ENCODE measurements around the gene TAC4. TPM values are rescaled to one million over a fixed set of nuclear protein-coding genes. Genes with fewer than 3 reads are reported as not detected.

TAC4 gene, protein sequence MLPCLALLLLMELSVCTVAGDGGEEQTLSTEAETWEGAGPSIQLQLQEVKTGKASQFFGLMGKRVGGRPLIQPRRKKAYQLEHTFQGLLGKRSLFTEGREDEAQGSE
- not detected for total RNA-seq

DNA sequence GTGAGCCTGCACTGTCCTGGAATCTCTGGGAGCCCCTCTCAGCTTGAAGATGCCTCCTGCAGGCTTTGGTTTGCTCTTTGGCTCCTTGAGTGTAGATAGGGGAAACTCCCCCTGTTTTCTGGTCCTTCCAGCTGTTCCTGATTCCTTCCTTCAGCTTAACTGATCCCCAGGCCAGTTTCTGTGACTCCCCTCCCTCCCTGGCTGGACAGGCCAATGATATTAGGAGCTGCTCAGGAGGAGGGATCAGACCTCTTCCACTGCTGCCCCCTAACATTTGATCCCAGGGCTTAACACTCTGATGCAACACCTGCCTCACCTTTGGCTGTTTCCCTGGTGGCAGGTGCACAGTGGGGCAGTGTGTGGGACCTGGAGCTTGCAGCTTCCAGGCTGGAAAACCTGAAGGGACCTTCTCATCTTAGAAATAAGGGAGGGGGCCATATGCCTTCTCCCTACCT is at the start of gene TAC4:
TAC4 (minus strand) TSS at position 51 of the 455 bp plus-strand sequence. CDS start 52 bp downstream, outside the sequence.
- H3K36me3 Mint-ChIP-seq (ENCODE audit: low read depth) = peaks cover 1% of the 10 kb centered on the region
- ChIA-PET CTCF (interaction anchor here (0.9 to 2.7 kb wide), 2 partner anchors 8 to 148 kb away, joined by 3 to 12 read pairs; no protein-coding TSS in a partner anchor), POLR2A (no interaction called here)
- H3K9me3 Mint-ChIP-seq = no peaks in the 10 kb centered on the region
- peaks cover 35% of the 10 kb centered on the region for H3K4me1 Mint-ChIP-seq
- H3K27me3 Mint-ChIP-seq = peaks cover 5% of the 10 kb centered on the region
- no peak within 1 kb of the TSS for H3K27ac Mint-ChIP-seq
- no peak within 1 kb of the TSS for H3K4me3 Mint-ChIP-seq
- DNase-seq = no peak

DNA sequence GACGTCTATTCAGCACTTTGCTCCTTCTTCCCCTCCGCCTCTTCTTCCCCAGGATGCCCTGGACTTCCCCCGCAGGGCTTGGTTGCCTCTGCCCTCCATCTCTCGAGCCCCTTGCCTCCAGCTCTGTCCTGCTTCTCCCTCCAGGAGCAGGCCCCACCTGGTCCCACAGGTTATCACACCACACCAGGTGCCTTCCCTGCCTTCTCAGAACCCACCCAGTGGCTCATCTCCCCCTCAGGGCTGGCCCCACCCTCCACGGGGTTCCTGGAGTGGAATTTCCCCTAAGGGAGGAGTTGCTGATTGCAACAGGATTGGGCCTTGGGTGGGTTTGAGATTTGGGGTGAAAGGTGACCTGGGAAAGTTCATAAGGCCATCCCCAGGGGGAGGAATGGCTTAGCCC is 49.0 kb upstream of the TAC4 start:
- peaks cover 56% of the 10 kb centered on the region for H3K27me3 Mint-ChIP-seq
- DNase-seq = no peak
- no peak overlapping the region for H3K27ac Mint-ChIP-seq
- H3K4me3 Mint-ChIP-seq = no peak overlapping the region
- CTCF ChIA-PET = interaction anchor here (1.0 kb wide), 1 partner anchor 8 kb away, joined by 3 read pairs; no protein-coding TSS in a partner anchor
- no peaks in the 10 kb centered on the region for H3K36me3 Mint-ChIP-seq (ENCODE audit: low read depth)
- no peaks in the 10 kb centered on the region for H3K9me3 Mint-ChIP-seq
- no peaks in the 10 kb centered on the region for H3K4me1 Mint-ChIP-seq
- POLR2A ChIA-PET = no interaction called here

DNA sequence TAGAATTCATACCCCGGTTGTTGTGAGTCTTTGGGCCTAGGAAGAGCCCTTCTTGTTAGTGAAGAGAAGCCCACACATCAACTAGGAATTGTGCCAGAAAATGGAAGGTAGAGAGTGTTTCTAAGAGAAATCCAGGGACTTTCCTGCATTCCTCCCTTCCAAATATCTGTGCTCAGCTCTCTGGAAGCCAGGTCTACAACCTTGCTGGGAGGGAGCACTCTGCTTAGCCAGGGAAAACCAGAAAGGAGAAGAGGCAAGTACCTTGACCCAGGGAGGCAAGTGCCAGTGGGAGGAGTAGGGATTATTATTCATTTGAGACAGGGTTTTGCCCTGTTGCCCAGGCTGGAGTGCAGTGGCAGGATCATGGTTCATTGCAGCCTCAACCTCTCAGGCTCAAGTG is 48.4 kb upstream of the TAC4 start:
- peaks cover 58% of the 10 kb centered on the region for H3K27me3 Mint-ChIP-seq
- H3K4me1 Mint-ChIP-seq = no peaks in the 10 kb centered on the region
- ChIA-PET POLR2A (no interaction called here), CTCF (interaction anchor here (0.5 to 1.0 kb wide), 3 partner anchors 9 to 1569 kb away, joined by 3 read pairs; no protein-coding TSS in a partner anchor)
- H3K9me3 Mint-ChIP-seq = no peaks in the 10 kb centered on the region
- no peaks in the 10 kb centered on the region for H3K36me3 Mint-ChIP-seq (ENCODE audit: low read depth)
- no peak overlapping the region for H3K27ac Mint-ChIP-seq
- no peak overlapping the region for H3K4me3 Mint-ChIP-seq
- DNase-seq = no peak

DNA sequence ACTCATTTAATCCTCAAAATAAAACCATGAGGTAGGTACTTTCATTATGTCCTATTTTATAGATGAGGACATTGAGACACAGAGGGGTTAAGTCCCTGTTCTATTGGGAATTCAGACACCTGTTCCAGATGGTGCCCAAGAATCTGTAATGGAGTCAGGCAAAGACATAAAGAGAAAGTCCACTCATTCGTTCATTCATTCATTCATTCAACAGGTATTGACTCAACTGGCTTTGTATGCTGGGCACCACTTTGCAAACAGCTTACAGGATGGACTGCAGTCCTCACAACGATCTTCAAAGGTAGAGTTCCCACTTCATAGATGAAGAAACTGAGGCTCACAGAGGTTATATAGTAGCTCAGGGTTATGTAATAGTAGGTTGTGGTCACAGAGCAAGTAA is 47.9 kb upstream of the TAC4 start:
- CTCF ChIA-PET = interaction anchor here (0.5 to 0.9 kb wide), 4 partner anchors 27 to 1569 kb away, joined by 3 to 4 read pairs (median 4); no protein-coding TSS in a partner anchor
- no peaks in the 10 kb centered on the region for H3K36me3 Mint-ChIP-seq (ENCODE audit: low read depth)
- POLR2A ChIA-PET = no interaction called here
- H3K27me3 Mint-ChIP-seq = peaks cover 58% of the 10 kb centered on the region
- no peak overlapping the region for H3K4me3 Mint-ChIP-seq
- no peaks in the 10 kb centered on the region for H3K9me3 Mint-ChIP-seq
- no peaks in the 10 kb centered on the region for H3K4me1 Mint-ChIP-seq
- no peak overlapping the region for H3K27ac Mint-ChIP-seq
- no peak for DNase-seq

DNA sequence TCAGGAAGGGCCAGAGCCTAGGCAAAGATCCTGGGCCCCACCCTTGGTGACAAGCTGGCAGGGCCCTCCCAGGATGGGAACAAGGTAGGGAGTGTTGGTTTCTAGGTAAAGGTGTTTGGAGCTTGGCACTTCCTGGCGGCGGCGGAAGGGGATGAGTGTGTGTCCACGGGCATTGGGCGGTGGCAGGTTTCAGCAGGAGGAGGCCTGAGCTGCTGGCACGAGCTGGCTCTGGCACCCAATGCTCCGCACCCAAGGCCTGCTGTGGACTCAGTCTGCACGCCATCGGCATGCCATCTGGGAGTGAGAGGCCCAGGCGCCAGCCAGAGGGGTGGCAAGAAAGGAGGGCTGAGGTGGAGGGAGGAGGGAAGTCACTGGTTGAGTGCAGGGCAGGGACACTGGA is 46.9 kb upstream of the TAC4 start:
- H3K9me3 Mint-ChIP-seq = no peaks in the 10 kb centered on the region
- no peak for DNase-seq
- no peaks in the 10 kb centered on the region for H3K4me1 Mint-ChIP-seq
- no peak overlapping the region for H3K4me3 Mint-ChIP-seq
- H3K27me3 Mint-ChIP-seq = peaks cover 52% of the 10 kb centered on the region
- no peaks in the 10 kb centered on the region for H3K36me3 Mint-ChIP-seq (ENCODE audit: low read depth)
- POLR2A ChIA-PET = no interaction called here
- no peak overlapping the region for H3K27ac Mint-ChIP-seq
- CTCF ChIA-PET = interaction anchor here (0.9 to 1.2 kb wide), 2 partner anchors 14 to 338 kb away, joined by 4 read pairs; no protein-coding TSS in a partner anchor

DNA sequence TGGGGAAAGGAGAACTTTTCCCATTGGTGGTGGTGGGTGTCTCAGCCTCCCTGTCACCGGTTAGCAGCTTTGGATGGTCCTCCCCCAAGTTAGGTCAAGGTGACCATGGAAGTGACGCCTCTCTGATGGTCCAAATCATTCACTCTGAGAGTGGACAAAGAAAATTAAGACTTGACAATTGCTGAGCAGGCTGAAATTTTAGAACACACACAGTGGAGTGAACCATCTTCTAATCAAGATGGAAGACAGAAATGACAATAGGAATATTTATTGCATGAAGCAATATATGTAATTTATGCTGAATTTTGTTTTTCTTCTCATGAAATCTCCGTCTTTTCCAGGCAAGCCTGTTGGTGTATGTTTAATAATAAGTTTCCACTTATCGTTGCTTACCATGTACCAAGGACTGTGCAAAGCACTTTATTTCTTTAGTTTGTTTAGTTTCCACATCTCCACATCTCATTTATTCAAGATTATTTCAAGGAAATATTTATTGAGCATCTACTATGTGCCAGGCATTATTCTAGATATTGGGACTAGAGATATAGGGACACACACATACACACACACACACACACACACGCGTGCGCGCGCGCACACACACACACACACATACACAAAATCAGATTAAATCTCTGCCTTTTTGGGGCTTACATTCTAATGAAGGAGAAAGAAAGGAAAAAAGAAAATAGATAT is 44.0 kb upstream of the TAC4 start:
- H3K27me3 Mint-ChIP-seq = peaks cover 59% of the 10 kb centered on the region
- no peak overlapping the region for H3K27ac Mint-ChIP-seq
- H3K4me3 Mint-ChIP-seq = no peak overlapping the region

DNA sequence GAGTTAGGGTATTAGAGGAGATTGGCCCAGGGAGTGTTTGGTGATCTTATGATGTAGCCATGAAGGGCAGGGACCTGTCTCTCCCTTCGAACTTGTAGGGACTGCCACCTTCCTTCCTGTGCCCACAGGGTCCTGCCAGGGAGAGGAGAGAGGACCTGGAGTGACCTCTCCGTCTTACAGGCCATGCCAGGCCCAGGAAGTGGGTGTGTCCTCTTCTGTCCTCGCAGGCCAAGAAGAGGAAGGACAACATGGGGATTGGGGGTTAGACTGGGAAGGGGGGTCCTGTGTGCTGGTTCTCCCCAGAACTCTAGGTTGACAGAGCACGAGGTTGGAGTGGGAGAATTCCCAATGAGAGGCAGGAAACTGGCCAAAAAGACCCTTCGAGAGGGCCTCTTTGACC is 43.4 kb upstream of the TAC4 start:
- ChIA-PET POLR2A (no interaction called here), CTCF (interaction anchor here (1.4 kb wide), 1 partner anchor 81 kb away, joined by 3 read pairs; no protein-coding TSS in a partner anchor)
- Mint-ChIP-seq H3K4me3 (no peak overlapping the region), H3K9me3 (no peaks in the 10 kb centered on the region), H3K27me3 (peaks cover 59% of the 10 kb centered on the region), H3K27ac (no peak overlapping the region), H3K36me3 (ENCODE audit: low read depth) (no peaks in the 10 kb centered on the region), H3K4me1 (no peaks in the 10 kb centered on the region)
- no peak for DNase-seq

More for the DNA sequence above, 44.0 kb upstream of the TAC4 start:
- no peaks in the 10 kb centered on the region for H3K4me1 Mint-ChIP-seq
- CTCF ChIA-PET = no interaction called here
- no peak for DNase-seq
- H3K9me3 Mint-ChIP-seq = no peaks in the 10 kb centered on the region
- H3K36me3 Mint-ChIP-seq (ENCODE audit: low read depth) = no peaks in the 10 kb centered on the region
- POLR2A ChIA-PET = no interaction called here

DNA sequence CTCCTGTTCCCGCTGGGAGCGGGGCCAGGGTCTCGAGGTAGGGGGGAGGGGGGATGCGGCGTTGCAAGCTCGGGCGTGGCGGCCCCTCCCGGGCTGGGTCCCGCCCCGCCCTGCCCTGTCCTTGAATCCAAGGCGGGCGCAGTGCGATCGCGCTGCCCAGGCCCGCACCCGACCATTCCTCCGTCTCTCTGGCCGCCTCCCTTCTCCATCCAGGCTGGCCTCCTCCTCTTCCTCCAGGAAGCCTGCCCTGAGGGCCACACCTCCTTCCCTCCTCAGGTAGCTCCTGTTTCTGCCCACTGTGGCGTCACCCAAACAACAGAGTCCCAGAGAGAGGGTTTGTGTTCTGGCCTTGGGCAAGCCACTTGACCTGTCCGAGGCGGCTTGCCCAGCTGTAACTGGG is 43.0 kb upstream of the TAC4 start:
- ChIA-PET POLR2A (no interaction called here), CTCF (interaction anchor here (1.4 kb wide), 1 partner anchor 82 kb away, joined by 3 read pairs; no protein-coding TSS in a partner anchor)
- DNase-seq = no peak
- Mint-ChIP-seq H3K9me3 (no peaks in the 10 kb centered on the region), H3K36me3 (ENCODE audit: low read depth) (no peaks in the 10 kb centered on the region), H3K27me3 (peaks cover 55% of the 10 kb centered on the region), H3K4me3 (no peak overlapping the region), H3K27ac (no peak overlapping the region), H3K4me1 (no peaks in the 10 kb centered on the region)

DNA sequence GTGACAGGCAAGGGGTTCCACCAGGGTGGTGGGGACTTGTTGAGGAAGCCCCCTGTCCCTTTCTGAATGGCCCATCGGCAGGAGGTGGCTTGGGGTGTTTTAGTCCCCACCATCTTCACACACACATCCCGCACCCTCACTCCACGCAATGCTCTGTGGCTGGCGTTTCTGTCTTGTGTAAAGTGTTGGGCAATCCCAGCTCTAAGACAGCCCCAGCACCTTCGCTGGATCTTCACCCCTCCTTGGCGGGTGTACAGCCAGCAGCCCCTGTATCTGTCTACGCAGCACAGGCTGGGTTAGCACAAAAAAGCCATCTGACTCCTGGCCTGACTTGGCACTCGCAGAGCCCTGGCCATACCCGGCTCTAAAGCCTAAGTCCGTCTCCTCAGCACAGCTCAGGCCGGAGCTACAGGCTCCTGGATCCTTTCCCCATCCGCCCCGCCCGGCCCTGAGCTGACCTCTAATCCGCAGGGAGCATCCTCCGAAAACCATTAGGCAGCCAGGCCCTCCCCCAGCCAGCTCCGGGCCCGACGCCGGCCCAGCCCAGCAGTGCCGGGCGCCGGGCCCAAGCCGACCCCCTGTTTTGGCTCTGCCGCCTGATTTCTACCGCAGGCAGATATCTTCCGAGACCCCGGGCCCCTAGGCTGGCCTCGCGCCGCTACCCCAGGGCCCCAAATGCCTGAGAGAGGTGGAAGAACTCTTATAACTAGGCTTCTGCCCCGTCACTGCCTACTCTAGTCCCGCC is 42.4 kb upstream of the TAC4 start:
- H3K9me3 Mint-ChIP-seq = no peaks in the 10 kb centered on the region
- ChIA-PET CTCF (interaction anchor here (1.2 to 1.4 kb wide), 2 partner anchors 9 to 83 kb away, joined by 3 to 4 read pairs; no protein-coding TSS in a partner anchor), POLR2A (no interaction called here)
- no peak for DNase-seq
- no peak overlapping the region for H3K4me3 Mint-ChIP-seq
- no peak overlapping the region for H3K27ac Mint-ChIP-seq
- H3K36me3 Mint-ChIP-seq (ENCODE audit: low read depth) = no peaks in the 10 kb centered on the region
- H3K4me1 Mint-ChIP-seq = no peaks in the 10 kb centered on the region
- peaks cover 51% of the 10 kb centered on the region for H3K27me3 Mint-ChIP-seq

DNA sequence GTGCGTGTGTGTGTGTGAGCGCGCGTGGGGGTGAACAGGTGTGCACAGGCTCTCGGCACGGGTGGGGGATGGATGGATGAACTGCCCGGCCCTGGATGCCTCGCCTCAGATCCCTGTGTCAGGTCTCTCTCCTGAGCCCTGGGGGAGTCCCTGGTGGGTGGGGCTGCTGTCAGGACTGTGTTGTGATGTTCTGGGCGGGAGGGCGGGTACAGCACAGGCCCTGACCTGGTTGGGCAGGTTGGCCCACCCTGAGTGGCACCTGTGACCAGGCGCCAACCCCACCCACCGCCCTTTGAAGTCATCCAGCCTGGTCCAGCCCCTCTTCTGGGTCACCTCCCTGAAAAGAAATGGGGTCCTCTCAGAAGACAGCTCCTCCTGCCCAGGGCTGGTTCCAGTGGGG is 41.6 kb upstream of the TAC4 start:
- CTCF ChIA-PET = interaction anchor here (0.6 to 1.4 kb wide), 3 partner anchors 9 to 320 kb away, joined by 3 to 4 read pairs (median 3); no protein-coding TSS in a partner anchor
- peaks cover 45% of the 10 kb centered on the region for H3K27me3 Mint-ChIP-seq
- POLR2A ChIA-PET = no interaction called here
- H3K4me1 Mint-ChIP-seq = no peaks in the 10 kb centered on the region
- H3K36me3 Mint-ChIP-seq (ENCODE audit: low read depth) = no peaks in the 10 kb centered on the region
- H3K9me3 Mint-ChIP-seq = no peaks in the 10 kb centered on the region
- no peak overlapping the region for H3K27ac Mint-ChIP-seq
- no peak overlapping the region for H3K4me3 Mint-ChIP-seq
- no peak for DNase-seq

DNA sequence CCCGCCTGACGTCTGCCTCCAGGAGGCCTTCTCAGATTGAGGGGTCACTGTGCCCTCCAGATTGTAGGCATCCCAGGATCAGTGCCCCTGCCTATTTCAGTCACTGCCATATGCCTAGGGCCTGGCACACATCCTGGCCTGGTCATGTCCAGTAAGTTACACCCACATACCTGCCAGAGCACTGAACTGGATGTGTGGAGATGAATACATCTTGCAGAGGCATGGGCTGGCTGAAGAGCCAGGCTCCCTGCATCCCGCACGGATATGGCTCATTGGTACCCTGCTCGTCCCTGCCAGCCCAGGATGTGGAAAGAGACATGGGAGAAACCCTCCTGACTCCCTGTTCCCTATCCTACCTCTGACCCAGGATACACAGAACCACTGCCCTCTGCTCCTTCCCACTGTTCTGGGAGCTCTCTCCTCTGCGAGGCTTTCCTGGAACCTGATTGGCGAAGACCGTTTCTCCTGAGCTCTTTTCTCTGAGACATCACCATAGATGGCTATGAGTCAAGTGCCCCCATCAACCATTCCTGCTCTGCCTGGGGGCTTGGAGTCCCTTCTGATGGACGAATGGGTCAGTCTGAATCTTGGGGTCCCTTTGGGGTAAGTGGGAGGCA is 40.0 kb upstream of the TAC4 start:
- DNase-seq = no peak
- Mint-ChIP-seq H3K27ac (no peak overlapping the region), H3K4me1 (no peaks in the 10 kb centered on the region), H3K4me3 (no peak overlapping the region), H3K9me3 (no peaks in the 10 kb centered on the region), H3K27me3 (peaks cover 35% of the 10 kb centered on the region), H3K36me3 (ENCODE audit: low read depth) (no peaks in the 10 kb centered on the region)
- ChIA-PET POLR2A (no interaction called here), CTCF (interaction anchor here (0.9 to 1.4 kb wide), 2 partner anchors 7 to 24 kb away, joined by 3 to 4 read pairs; no protein-coding TSS in a partner anchor)

DNA sequence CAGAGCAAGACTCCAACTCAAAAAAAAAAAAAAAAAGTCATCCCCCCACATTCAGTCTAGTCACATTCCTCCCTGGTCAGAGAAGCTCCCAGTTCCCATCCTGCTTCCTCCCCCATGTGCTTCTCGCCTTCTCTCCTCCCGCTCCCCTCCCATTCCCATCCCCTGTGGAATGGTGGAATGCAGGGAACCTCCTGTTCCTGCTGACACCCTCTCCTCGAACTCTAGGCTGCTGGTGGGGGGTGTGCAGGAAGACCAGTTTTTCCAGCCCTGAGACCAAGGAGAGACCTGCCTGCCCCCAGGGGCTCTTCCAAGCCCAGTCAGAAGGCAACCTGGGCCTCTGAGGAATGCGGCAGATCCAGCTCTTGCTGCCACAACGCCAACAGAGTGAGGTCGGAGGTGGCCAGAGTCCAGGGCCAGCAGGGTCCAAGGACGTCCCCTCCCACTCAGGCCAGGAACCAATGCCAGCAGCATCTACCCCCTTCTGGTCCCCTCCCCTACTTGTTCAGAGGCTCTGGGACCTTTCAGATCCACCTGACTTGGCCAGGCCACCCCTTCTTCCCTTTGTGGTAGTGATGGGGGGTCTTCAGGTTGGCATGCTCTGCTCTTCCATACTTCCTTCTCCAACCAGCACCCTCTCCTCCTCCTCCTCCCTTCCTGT is 39.3 kb upstream of the TAC4 start:
- DNase-seq = no peak
- no peaks in the 10 kb centered on the region for H3K36me3 Mint-ChIP-seq (ENCODE audit: low read depth)
- H3K27ac Mint-ChIP-seq = no peak overlapping the region
- ChIA-PET CTCF (interaction anchor here (0.7 to 2.3 kb wide), 3 partner anchors 11 to 34 kb away, joined by 4 read pairs; no protein-coding TSS in a partner anchor), POLR2A (no interaction called here)
- H3K4me1 Mint-ChIP-seq = no peaks in the 10 kb centered on the region
- H3K4me3 Mint-ChIP-seq = no peak overlapping the region
- peaks cover 36% of the 10 kb centered on the region for H3K27me3 Mint-ChIP-seq
- H3K9me3 Mint-ChIP-seq = no peaks in the 10 kb centered on the region
